ENCODE results near the gene MPHOSPH9.
A peak's percentile ranks its signal among the peaks of the same experiment; 100 is the strongest.

Gene MPHOSPH9, protein sequence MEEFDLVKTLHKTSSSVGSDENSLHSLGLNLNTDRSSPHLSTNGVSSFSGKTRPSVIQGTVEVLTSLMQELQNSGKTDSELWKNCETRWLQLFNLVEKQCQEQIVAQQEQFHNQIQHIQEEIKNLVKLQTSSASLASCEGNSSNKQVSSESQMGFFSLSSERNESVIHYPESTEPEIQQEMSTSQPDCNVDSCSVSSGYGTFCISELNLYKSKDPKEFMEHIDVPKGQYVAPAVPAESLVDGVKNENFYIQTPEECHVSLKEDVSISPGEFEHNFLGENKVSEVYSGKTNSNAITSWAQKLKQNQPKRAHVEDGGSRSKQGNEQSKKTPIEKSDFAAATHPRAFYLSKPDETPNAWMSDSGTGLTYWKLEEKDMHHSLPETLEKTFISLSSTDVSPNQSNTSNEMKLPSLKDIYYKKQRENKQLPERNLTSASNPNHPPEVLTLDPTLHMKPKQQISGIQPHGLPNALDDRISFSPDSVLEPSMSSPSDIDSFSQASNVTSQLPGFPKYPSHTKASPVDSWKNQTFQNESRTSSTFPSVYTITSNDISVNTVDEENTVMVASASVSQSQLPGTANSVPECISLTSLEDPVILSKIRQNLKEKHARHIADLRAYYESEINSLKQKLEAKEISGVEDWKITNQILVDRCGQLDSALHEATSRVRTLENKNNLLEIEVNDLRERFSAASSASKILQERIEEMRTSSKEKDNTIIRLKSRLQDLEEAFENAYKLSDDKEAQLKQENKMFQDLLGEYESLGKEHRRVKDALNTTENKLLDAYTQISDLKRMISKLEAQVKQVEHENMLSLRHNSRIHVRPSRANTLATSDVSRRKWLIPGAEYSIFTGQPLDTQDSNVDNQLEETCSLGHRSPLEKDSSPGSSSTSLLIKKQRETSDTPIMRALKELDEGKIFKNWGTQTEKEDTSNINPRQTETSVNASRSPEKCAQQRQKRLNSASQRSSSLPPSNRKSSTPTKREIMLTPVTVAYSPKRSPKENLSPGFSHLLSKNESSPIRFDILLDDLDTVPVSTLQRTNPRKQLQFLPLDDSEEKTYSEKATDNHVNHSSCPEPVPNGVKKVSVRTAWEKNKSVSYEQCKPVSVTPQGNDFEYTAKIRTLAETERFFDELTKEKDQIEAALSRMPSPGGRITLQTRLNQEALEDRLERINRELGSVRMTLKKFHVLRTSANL

GRCh38 chr12:123232807-123233504 is at the start of gene MPHOSPH9, which contains the start of gene MTRFR:
Gene MPHOSPH9, minus strand, starts transcription at chr12:123233141. Its CDS starts 2,777 bp downstream, at chr12:123230364.
Gene MTRFR, plus strand, starts transcription at chr12:123233436. Its CDS starts 20,239 bp downstream, at chr12:123253675.
- peak; percentile 97 to 99 for DNase-seq (ENCODE audit: extremely low read depth in 1 of 2, low read depth in 1 of 2)

DNA sequence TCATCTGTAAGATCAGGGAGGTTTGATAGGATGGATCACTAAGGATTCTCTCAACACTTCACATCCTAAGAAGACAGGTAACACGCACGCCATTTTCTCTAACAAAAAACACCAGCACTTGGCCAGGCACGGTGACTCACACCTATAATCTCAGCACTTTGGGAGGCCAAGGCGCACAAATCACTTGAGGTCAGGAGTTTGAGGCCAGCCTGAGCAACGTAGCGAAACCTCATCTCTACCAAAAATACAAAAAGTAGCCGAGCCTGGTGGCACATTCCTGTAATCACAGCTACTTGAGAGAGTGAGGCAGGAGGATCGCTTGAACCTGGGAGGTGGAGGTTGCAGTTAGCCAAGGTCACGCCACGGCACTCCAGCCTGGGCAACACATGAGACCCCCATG is 49.2 kb upstream of the MPHOSPH9 start:
- DNase-seq (ENCODE audit: extremely low read depth in 1 of 2, low read depth in 1 of 2) = no peak

GRCh38 chr12:123280971-123281370 is 48.0 kb upstream of the MPHOSPH9 start:
- no peak for DNase-seq (ENCODE audit: extremely low read depth in 1 of 2, low read depth in 1 of 2)

DNA sequence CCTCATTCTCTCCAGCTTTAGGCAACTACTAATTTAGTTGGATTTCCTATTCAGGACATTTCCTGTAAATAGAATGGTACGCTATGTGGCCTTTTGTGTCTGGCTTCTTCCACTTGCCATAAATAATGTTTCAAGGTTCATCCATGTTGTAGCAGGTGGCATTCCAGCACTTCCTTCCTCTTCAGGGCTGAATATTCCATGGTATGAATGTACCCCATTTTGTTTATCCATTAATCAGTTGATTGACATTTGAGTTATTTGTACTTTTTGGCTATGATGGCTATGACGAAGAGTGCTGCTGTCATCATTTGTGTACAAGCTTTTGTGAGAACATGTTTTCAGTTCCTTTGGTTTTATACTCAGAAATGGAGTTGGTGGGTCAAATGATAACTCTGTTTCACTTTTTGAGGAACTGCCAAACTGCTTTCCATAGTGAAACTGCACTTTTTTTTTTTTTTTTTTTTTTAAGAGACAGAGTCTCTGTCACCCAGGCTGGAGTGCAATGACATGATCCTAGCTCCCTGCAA is 45.2 kb upstream of the MPHOSPH9 start:
- no peak for DNase-seq (ENCODE audit: extremely low read depth in 1 of 2, low read depth in 1 of 2)

- no peak for DNase-seq (ENCODE audit: extremely low read depth in 1 of 2, low read depth in 1 of 2)
These were observed 40.2 kb upstream of the MPHOSPH9 start for GRCh38 chr12:123273166-123273565.

DNA sequence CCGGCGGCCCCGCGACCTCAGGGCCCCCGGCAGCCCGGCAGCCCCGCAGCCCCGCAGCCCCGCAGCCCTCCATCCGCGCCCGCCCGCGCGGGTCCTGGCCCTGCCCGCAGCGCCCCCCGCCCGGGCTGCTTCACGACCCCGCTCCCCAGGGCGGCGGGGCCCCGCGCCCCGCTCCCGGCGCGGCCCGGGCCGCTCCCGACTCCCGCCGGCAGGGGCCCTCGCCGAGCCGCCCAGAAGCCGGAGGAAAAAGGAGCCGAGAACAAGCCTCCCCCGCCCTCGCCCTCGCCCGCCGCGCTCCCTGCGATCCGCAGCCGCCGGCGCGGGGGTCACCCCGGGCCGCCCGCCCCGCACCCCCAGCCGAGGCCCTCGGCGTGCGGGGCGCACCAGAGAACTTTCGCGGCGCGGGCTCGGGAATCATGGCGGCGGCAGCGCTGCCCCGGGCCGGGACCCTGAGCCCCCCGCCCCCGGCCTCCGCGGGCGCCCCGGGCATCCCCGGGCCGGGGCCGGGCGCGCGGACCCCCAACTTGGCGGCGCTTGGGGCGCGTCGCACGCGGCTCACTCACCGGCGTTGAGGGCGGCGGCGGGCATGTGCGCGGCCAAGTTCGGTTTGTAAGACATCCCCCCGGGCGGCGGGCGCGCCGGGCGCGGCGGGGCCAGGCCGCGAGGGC is 38.2 kb upstream of the MPHOSPH9 start:
- peak; percentile 51 to 54 for DNase-seq (ENCODE audit: extremely low read depth in 1 of 2, low read depth in 1 of 2)

DNA sequence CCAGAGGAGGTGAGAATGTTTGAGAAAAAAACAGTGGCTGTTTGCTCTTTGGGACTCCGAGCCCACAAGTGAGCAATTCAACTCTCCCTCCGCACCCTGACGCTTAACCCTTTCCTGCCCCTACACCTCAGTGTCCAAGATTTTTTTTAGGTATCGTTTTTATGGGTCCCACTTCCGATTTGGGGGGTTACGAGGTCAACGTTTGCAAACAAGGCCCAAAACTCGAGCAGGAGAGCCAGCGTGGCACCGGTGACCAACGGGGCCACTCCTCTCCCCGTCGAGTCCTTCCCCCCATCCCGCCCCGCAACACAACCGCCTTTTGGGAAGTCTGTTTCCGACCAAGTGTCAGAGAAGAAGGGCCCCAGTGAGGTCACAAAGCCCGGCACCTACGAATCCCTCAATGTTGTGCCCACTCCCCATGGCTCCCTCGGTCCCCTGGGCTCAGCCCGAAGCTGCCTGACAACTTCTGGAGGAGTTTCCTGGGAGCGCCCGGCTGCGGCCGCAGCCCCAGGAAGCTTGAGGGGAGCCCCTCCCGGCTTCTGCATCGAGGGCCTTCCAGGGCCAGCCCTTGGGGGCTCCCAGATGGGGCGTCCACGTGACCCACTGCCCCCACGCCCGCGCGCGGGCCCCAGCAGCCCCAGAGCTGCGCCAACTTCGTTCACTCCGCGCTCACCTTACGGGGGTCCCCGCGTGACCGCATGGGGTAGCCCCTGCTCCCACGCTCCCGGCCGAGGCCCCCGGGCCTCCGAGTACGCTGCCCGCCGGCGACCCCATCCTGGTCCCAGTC is 37.5 kb upstream of the MPHOSPH9 start:
- no peak for DNase-seq (ENCODE audit: extremely low read depth in 1 of 2, low read depth in 1 of 2)

GRCh38 chr12:123269896-123270213 is 36.9 kb upstream of the MPHOSPH9 start:
- DNase-seq (ENCODE audit: extremely low read depth in 1 of 2, low read depth in 1 of 2) = no peak

DNA sequence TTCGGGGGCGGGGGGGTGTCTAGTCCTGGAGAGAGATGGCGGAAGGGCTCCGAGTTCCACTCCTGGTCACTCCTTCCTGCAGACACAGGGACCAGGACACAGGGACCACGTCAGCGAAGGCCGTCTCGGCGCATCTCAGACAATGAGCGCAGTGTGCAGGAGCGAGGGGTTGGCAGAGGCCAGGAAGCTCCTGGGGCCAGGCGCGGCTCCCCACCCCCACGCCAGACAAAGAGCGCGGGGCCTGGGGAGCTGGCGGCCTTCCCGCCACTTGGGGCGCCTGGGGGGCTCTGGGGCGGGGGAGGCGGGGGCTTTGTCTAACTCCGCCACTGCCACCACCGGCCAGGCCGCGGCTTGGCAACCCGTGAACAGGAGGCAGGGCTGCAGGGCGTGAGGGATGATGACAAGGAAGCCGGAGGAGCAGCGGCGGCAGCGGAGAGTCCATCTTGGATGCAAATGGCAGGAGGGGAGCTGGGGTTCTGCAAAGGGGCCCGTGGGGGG is 36.5 kb upstream of the MPHOSPH9 start:
- DNase-seq (ENCODE audit: extremely low read depth in 1 of 2, low read depth in 1 of 2) = no peak

DNA sequence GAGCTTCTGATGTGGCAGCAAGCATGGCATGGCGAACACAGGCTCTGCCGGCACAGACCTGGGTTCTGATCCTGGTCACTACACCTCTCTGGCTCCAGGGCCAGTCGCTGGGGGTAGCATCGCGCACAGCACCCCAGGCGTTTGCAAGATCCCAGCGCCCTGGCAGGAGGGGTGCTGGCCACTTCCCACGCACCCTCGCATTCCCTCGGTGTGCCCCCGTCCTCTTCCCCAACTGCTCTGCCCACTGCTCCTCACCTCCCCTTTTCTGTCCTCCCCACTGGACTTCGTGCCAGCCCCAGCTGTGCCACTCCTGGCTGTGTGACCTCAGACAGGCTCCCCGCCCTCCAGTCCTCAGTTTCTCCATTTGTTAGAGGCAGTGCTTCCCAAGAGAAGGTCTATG is 35.9 kb upstream of the MPHOSPH9 start:
- no peak for DNase-seq (ENCODE audit: extremely low read depth in 1 of 2, low read depth in 1 of 2)

DNA sequence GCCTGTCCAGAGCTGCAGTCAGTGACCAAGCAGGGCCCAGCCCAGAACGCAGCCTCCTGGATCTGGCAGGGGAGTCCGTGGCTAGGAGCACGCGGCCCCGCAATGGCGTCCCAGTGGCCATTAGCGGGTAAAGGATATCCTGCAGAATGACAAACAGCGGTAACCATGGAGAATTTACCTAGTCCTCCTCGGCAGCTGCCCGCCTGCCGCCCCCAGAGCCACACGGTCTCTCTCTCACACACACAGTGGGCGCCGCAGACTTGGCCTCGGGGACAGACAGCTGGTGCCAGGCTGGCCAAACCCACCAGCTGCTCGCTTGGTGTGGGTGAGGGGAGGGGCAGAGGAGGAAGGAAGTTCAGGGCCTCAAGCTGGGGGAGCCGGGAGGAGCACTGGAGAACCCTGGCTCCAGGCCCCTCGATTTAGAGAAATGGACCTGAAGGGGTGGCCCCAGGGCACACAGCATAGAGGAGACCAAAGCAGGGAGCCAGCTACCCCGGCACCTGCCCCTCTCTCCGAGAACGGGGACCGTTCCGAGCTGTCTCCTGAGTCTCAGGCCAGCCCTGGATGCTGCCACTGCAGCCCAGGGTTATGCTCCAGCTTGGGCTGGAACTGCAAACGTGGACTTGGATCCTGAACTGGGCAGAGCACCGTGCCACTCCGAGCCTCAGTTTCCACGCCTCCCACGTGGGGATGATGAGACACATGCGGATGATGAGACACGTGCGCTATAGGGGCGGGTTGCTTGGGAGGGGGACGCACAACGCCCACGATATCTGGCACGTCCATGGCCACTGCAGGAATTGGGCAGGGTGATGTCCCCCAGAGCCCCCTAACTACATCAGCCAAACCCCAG is 35.3 kb upstream of the MPHOSPH9 start:
- DNase-seq (ENCODE audit: extremely low read depth in 1 of 2, low read depth in 1 of 2) = no peak

- no peak for DNase-seq (ENCODE audit: extremely low read depth in 1 of 2, low read depth in 1 of 2)
These were observed 34.5 kb upstream of the MPHOSPH9 start for GRCh38 chr12:123267335-123267920.

GRCh38 chr12:123266679-123267277 is 33.8 kb upstream of the MPHOSPH9 start:
- no peak for DNase-seq (ENCODE audit: extremely low read depth in 1 of 2, low read depth in 1 of 2)

DNA sequence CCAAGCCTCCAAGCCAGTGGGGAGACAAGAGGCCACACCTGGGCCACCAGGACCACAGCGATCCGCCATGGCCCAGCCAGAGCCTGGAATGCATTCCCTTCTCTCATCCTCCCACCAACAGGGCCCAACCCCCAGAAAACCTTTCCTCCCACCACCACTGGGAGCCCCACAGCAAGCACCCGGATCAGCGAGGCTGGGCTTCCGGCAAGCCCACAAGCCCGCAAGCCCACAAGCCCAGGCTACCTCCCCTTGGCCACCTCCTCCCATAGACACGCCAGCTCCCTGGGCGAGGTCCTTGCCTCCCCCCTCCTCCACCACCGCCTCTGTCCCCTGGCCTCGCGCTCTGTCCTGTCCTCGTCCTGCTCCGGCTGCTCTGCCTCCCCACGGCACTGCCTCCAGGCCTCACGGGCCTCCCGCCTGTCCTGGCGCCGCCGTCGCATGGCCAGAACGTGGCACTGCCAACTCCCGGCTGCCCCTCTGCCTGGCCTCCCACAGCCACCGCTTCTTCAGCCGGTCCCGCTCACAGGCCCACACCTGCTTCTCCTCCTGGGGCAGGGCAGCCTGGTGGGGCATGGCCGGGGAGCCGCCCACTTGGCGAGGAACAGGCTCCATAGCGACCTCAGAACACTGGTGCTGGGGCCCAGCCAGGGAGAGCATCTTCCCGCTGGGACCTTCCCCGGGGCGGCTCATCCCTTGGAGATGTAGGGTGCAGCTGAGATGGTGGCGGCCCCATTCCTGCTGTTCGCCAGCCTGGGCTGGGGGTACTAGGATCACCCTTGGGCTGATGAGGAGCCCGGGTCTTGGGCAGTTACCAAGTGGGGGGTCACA is 33.1 kb upstream of the MPHOSPH9 start:
- no peak for DNase-seq (ENCODE audit: extremely low read depth in 1 of 2, low read depth in 1 of 2)

DNA sequence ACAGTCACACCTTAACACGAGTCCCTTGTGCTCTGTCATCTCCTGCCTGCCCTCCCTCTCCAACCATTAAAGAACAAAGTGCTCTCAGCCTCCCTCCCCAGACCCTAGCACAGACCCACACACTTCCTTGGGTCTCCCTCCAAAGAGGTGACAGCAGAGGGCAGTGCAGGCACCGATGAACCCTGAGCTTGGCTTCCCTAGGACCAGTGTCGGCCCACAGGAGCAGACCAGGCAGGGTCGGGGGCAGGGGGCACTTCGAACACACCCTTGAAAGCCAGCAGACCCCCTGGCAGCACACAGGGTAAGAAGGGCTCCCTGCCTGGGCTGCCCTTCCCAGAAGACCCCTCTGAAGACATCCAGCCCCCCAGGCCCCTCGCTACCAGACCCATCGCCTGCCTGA is 31.7 kb upstream of the MPHOSPH9 start:
- DNase-seq (ENCODE audit: extremely low read depth in 1 of 2, low read depth in 1 of 2) = no peak

GRCh38 chr12:123263196-123263817 is 30.4 kb upstream of the MPHOSPH9 start:
- DNase-seq (ENCODE audit: extremely low read depth in 1 of 2, low read depth in 1 of 2) = no peak

All from stimulated activated CD8-positive, alpha-beta memory T cell treated with anti-CD3 and anti-CD28 coated beads, Interleukin-7, amount 100 ng/mL, for 48 hours (primary cell).